T-helper 1 cell treated with Interleukin-12 subunit alpha and Interleukin-12 subunit beta and Interleukin-4 antibody, amounts not matched to agents 30 ng/mL and 1 ng/mL, for 36 hours (primary cell): Measurements from ENCODE around the gene DHRS11. TPM values are rescaled to one million over a fixed set of nuclear protein-coding genes. Genes with fewer than 3 reads are reported as not detected.

Experiments
- intact Hi-C: fragments of 100-400 bp; cut with micrococcal nuclease; formaldehyde crosslinking; loops from one replicate; pipeline ENCODE4 v1.15.1; 2024
- total RNA-seq: library from RNA; stranded (reverse); gene quantifications from 2 replicates; pipeline ENCODE4 v1.2.3, GENCODE V29; 2022

DHRS11 gene
- total RNA-seq, 1 donor from 2014 or later: 6.1 TPM

- intact Hi-C loops: no loop called here
Measured at GRCh38 chr17:36643086-36643685, 51.5 kb downstream of the DHRS11 start.

- intact Hi-C loops: no loop called here
Measured at GRCh38 chr17:36645422-36645821, 53.7 kb downstream of the DHRS11 start.

GRCh38 chr17:36647636-36648035 is 56.0 kb downstream of the DHRS11 start:
- intact Hi-C loops: no loop called here

- intact Hi-C loops: no loop called here
Measured at GRCh38 chr17:36650096-36650775, 58.6 kb downstream of the DHRS11 start.

Other genes with a start within 250 kb of the DHRS11 start
- not detected in 2 replicates for gene TBC1D3H, start 203.4 kb upstream of the DHRS11 start, total RNA-seq
- 37.6 and 38.0 TPM in 2 replicates for gene ZNHIT3, start 105.2 kb upstream of the DHRS11 start, total RNA-seq
- gene MYO19, start 57.0 kb upstream of the DHRS11 start, total RNA-seq: 105 and 115 TPM in 2 replicates
- 14.4 and 15.8 TPM in 2 replicates for gene PIGW, start 56.9 kb upstream of the DHRS11 start, total RNA-seq
- 103 and 108 TPM in 2 replicates for gene GGNBP2, start 47.0 kb upstream of the DHRS11 start, total RNA-seq
- gene MRM1, start 9.7 kb downstream of the DHRS11 start, total RNA-seq: 10.3 and 10.6 TPM in 2 replicates